ENCODE results near the gene TFF1.

The TFF1 gene

DNA sequence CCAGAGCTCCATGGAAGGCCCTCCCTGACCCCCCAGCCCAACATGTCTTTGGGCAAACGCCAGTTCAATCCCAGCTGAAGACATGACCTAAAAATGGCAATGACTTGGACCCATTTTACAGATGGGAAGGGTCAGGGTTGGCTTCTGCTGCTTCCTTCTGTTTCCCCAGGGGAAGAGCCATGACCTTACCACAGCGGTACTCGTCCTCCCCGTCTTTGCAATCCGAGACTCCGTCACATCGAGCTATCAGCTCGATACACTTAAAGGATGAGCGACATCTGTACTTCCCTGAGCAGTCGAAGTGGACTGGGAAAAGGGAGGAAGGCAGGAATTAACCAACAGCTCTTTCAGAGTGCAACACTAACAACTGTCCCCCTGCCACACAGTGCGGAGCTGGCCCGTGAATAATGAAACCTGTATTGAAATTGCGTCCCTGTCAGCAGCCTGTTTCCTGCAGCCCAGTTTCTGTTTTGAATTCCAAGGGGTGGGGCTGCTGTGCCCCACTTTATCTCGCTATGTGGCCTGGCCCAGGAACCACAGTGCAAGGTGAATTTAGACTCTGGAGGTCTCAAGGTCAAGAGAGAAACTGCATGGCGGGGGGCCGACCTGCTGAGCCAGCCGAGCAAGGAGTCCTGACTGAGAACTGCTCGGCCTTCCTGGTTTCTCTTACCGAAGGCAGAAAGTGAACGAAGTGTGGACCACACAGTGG lies 22.6 kb upstream of the TFF1 start:
- H3K4me1 Mint-ChIP-seq: peaks cover 27% of the 10 kb centered on the region
- no peaks in the 10 kb centered on the region for H3K36me3 Mint-ChIP-seq (ENCODE audit: low read depth)
- TF ChIP-seq, protein P1, sequence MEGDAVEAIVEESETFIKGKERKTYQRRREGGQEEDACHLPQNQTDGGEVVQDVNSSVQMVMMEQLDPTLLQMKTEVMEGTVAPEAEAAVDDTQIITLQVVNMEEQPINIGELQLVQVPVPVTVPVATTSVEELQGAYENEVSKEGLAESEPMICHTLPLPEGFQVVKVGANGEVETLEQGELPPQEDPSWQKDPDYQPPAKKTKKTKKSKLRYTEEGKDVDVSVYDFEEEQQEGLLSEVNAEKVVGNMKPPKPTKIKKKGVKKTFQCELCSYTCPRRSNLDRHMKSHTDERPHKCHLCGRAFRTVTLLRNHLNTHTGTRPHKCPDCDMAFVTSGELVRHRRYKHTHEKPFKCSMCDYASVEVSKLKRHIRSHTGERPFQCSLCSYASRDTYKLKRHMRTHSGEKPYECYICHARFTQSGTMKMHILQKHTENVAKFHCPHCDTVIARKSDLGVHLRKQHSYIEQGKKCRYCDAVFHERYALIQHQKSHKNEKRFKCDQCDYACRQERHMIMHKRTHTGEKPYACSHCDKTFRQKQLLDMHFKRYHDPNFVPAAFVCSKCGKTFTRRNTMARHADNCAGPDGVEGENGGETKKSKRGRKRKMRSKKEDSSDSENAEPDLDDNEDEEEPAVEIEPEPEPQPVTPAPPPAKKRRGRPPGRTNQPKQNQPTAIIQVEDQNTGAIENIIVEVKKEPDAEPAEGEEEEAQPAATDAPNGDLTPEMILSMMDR (IDR thresholded peaks at IDR 0.05; ENCODE audit: unreplicated experiment in 3 of 3): no peak
- no peak overlapping the region for H3K4me3 Mint-ChIP-seq
- H3K27me3 Mint-ChIP-seq (ENCODE audit: low read depth): peaks cover 10% of the 10 kb centered on the region
- peaks cover 5% of the 10 kb centered on the region for H3K9me3 Mint-ChIP-seq
- peak overlapping the region in 2 of 3 experiments; percentile 15 to 79 for H3K27ac Mint-ChIP-seq

DNA sequence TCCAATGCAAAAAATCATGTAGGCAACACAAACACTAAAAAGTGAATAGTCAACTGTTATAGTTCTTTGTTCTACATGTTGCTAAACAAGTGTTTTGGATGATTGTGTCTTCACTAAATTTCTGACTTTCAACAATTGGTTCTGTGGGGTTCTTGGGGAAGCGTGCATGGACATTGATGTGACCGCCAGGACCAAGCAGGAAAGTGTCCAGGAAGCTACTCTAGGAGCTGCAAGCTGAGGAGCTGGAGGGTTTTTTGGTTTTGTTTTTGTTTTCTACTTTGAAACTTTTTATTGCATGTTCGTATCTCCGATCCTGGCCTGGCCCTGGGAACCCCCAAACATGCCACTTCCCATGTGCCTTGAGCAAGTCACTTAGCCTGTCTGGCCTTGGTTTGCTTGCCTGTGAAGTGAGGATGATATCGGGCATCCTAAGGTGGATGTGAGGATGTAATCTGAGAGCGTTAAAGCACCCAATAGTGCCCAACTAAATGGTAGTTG lies 21.6 kb upstream of the TFF1 start:
- Mint-ChIP-seq H3K36me3 (ENCODE audit: low read depth) (no peaks in the 10 kb centered on the region), H3K27me3 (ENCODE audit: low read depth) (peaks cover 10% of the 10 kb centered on the region), H3K9me3 (peaks cover 5% of the 10 kb centered on the region), H3K27ac (peak overlapping the region in 1 of 3 experiments; percentile 85), H3K4me1 (peaks cover 27% of the 10 kb centered on the region), H3K4me3 (no peak overlapping the region)
- TF ChIP-seq, protein P1 (IDR thresholded peaks at IDR 0.05; ENCODE audit: unreplicated experiment in 3 of 3): no peak

DNA sequence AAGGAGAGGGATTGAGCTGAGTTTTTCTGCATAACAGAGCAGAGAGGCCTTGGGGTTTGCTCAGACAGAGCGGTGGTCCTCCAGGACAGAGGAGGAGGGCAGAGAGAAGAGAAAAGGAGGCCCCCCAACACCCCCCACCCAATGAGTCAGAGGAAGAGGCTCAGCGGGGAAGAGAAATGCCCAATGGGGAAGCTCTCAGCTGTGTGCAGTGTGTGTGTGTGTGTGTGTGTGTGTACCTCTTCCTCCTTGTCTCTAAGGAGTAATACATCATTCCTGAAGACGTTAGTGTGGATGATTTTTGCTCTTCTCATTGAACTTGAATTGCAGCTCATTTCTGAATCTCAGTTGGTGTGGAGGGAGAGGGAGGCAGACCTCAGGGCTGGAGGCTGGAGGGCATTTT lies 20.8 kb upstream of the TFF1 start:
- no peak overlapping the region for H3K4me3 Mint-ChIP-seq
- H3K9me3 Mint-ChIP-seq: peaks cover 10% of the 10 kb centered on the region
- TF ChIP-seq, protein P1 (IDR thresholded peaks at IDR 0.05; ENCODE audit: unreplicated experiment in 3 of 3): no peak
- peaks cover 27% of the 10 kb centered on the region for H3K4me1 Mint-ChIP-seq
- H3K27ac Mint-ChIP-seq: peak overlapping the region in 2 of 3 experiments; percentile 2 to 85
- no peaks in the 10 kb centered on the region for H3K36me3 Mint-ChIP-seq (ENCODE audit: low read depth)
- H3K27me3 Mint-ChIP-seq (ENCODE audit: low read depth): peaks cover 10% of the 10 kb centered on the region

DNA sequence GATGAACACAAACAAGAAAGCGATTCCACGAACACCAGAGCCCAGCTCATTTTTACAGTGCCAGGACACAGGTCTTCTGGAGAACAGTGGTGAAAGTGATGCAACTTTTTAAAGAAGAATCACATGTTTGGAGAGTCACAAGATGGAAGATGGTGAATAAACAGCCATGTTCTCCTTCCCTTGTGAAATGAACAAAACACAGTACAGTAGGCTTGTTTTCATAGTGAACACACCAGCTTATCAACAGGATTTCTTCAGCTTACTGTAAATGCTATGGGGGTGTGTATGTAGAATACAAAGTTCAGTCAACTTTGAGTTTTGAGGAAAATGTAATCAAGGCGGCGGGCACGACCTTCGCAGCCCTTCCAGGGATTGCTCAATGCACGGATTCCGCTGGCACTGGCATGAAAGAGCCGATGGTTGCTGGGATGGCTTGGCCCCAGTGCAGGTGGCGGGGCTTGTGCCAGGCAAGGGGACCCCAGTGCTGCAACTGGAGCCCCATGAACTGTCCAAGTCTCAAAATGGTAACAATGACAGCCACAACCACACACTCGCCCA lies 19.8 kb upstream of the TFF1 start:
- Mint-ChIP-seq H3K9me3 (peaks cover 18% of the 10 kb centered on the region), H3K4me1 (peaks cover 27% of the 10 kb centered on the region), H3K4me3 (no peak overlapping the region), H3K27ac (no peak overlapping the region), H3K27me3 (ENCODE audit: low read depth) (peaks cover 10% of the 10 kb centered on the region), H3K36me3 (ENCODE audit: low read depth) (no peaks in the 10 kb centered on the region)
- TF ChIP-seq, protein P1 (IDR thresholded peaks at IDR 0.05; ENCODE audit: unreplicated experiment in 3 of 3): no peak

DNA sequence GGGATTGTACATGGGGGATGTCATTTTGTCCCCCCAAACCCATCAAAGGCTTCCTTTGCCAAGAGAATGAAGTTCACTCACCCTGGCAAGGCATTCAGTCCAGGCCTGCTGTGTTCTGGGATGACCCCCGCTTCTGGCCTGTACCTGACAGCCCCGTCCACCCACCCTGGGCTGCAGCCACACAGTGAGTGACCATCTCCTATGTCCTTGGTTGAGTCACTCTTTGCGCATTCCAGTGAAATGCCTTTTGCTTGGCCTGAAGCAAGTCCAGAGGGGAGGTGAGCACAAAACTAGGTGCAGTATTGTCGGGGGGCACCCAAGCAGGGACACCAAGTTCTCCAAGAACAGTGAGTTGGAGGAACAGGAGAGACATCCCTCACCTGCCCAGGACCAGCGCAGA lies 19.3 kb upstream of the TFF1 start:
- peaks cover 10% of the 10 kb centered on the region for H3K27me3 Mint-ChIP-seq (ENCODE audit: low read depth)
- peaks cover 18% of the 10 kb centered on the region for H3K9me3 Mint-ChIP-seq
- no peak overlapping the region for H3K27ac Mint-ChIP-seq
- no peaks in the 10 kb centered on the region for H3K36me3 Mint-ChIP-seq (ENCODE audit: low read depth)
- no peak overlapping the region for H3K4me3 Mint-ChIP-seq
- peaks cover 27% of the 10 kb centered on the region for H3K4me1 Mint-ChIP-seq
- TF ChIP-seq, protein P1 (IDR thresholded peaks at IDR 0.05; ENCODE audit: unreplicated experiment in 3 of 3): no peak

Data from nephron (organoid).